ENCODE data around the gene SNED1.

SNED1 gene

DNA sequence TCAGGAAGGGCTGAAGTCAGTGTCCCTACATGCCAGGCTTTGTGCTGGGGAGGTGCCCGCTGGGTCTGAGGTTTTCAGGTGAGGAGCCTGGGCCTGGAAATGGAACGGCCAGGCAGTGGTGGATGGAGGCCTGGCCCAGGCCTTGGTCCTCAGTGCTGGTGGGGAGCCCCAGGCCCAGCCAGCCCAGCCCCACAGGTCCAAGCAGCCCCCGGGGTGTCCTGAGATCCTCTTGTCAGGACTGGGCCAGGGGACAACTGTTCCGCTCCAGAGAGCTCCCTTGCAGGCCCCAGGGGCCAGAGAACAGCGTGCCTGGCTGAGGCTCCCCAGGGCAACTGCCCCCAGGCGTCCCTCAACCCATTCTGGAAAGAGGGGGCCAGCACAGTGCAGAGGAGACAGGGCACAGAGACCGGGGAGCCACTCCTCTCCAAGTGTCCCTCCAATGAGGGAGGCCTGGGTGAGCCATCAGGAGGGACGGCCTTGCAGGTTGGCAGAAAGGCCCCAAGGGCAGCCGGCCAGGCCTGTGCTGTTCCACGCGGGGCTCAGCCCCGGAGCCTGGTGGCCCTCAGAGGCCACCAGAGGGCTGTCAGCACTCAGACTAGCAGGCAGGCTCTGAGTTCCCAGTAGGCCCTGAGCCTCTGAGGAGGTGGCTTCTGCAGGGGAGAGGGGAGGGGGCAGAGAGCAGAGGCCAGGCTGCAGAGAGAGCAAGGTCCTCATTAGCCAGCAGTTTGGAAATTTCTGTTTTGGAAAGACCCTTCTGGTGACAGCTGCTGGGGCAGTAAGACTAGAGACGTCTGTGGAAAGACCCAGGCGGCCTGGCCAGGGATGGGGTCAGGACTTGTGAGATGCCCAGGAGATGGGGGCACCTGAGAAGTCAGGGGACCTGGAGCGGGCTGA lies 29.4 kb upstream of the SNED1 start:
- no peaks in the 10 kb centered on the region for H3K36me3 ChIP-seq

DNA sequence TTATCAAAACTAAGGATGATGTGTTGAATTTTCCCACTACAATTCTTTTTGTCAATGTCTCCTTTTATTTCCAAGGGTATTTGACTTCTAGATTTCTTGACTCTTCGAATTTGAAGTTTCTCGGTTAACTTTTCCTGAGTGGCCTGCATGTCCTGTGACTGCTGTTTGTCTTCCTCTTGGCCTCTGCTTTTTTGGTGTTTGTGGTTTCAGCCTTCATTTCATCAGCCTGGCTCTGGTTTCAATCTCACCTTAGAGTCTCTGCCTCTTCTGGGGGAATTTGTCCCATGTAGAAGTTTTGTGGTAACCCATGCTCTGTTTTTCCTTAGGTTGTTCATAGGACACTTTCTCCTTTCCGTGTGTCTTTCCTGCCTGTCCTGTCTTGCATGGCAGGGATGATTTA lies 28.3 kb upstream of the SNED1 start:
- Histone ChIP-seq H3K27ac (no peak overlapping the region), H3K4me3 (ENCODE audit: low read depth in 1 of 2, low read length in 1 of 2) (no peak overlapping the region), H3K4me1 (ENCODE audit: control insufficient read depth in 1 of 2, insufficient read depth in 1 of 2, low read depth in 1 of 2, low read length in 1 of 2) (peaks cover 0 to 4% of the 10 kb centered on the region in 2 experiments), H3K9me3 (no peaks in the 10 kb centered on the region), H3K36me3 (no peaks in the 10 kb centered on the region), H3K27me3 (peaks cover 11% of the 10 kb centered on the region)
- TF ChIP-seq, protein P1, sequence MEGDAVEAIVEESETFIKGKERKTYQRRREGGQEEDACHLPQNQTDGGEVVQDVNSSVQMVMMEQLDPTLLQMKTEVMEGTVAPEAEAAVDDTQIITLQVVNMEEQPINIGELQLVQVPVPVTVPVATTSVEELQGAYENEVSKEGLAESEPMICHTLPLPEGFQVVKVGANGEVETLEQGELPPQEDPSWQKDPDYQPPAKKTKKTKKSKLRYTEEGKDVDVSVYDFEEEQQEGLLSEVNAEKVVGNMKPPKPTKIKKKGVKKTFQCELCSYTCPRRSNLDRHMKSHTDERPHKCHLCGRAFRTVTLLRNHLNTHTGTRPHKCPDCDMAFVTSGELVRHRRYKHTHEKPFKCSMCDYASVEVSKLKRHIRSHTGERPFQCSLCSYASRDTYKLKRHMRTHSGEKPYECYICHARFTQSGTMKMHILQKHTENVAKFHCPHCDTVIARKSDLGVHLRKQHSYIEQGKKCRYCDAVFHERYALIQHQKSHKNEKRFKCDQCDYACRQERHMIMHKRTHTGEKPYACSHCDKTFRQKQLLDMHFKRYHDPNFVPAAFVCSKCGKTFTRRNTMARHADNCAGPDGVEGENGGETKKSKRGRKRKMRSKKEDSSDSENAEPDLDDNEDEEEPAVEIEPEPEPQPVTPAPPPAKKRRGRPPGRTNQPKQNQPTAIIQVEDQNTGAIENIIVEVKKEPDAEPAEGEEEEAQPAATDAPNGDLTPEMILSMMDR (IDR thresholded peaks at IDR 0.05) = no peak

More for the DNA sequence above, 29.4 kb upstream of the SNED1 start:
- Histone ChIP-seq H3K27me3 (peaks cover 13% of the 10 kb centered on the region), H3K4me3 (ENCODE audit: low read depth in 1 of 2, low read length in 1 of 2) (no peak overlapping the region), H3K27ac (no peak overlapping the region), H3K4me1 (ENCODE audit: control insufficient read depth in 1 of 2, insufficient read depth in 1 of 2, low read depth in 1 of 2, low read length in 1 of 2) (peaks cover 0 to 4% of the 10 kb centered on the region in 2 experiments), H3K9me3 (no peaks in the 10 kb centered on the region)
- TF ChIP-seq, protein P1 (IDR thresholded peaks at IDR 0.05) = no peak

DNA sequence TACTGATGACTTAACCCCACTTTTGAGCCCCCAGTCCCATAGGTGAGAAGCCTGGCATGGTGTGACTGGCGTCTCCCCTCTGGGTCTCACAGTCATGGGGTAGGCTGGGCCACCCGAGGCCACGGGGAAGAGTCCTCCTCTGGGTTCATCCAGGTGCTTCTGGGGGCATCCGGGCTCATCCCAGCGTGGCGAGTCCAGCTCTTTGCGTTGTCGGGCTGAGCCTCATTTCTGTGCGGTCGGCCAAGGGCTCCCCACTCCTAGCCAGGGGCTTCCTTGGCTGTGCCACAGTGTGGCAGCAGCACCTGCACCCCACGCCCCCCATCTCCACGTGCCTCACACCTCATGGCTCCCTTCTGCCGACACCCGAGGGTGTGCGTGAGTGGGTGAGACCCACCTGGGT lies 27.6 kb upstream of the SNED1 start:
- TF ChIP-seq, protein P1 (IDR thresholded peaks at IDR 0.05) = no peak
- no peaks in the 10 kb centered on the region for H3K36me3 ChIP-seq
- no peak overlapping the region for H3K4me3 ChIP-seq (ENCODE audit: low read depth in 1 of 2, low read length in 1 of 2)
- no peak overlapping the region for H3K27ac ChIP-seq
- no peaks in the 10 kb centered on the region for H3K9me3 ChIP-seq
- H3K27me3 ChIP-seq = peaks cover 9% of the 10 kb centered on the region
- H3K4me1 ChIP-seq (ENCODE audit: control insufficient read depth in 1 of 2, insufficient read depth in 1 of 2, low read depth in 1 of 2, low read length in 1 of 2) = no peaks in the 10 kb centered on the region

DNA sequence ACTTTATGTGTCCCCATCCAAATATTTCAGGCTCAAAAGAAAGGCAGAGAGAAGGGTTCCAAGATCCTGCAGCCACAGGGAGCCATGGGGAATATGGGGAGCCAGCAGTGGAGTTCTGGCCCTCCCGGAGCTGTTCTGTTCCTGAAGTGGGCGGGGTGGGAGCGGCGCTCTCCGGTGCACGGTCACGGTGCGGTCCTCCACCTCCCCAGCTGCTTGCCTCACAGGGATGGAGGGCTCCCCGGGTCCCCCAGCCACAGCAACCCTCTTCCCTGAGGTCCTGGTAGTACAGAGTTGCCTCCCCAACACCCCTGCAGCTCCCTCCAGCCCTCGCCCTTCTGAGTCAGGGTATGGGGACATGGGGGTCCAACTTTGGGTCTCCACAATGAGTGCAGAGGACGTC lies 26.2 kb upstream of the SNED1 start:
- no peaks in the 10 kb centered on the region for H3K9me3 ChIP-seq

DNA sequence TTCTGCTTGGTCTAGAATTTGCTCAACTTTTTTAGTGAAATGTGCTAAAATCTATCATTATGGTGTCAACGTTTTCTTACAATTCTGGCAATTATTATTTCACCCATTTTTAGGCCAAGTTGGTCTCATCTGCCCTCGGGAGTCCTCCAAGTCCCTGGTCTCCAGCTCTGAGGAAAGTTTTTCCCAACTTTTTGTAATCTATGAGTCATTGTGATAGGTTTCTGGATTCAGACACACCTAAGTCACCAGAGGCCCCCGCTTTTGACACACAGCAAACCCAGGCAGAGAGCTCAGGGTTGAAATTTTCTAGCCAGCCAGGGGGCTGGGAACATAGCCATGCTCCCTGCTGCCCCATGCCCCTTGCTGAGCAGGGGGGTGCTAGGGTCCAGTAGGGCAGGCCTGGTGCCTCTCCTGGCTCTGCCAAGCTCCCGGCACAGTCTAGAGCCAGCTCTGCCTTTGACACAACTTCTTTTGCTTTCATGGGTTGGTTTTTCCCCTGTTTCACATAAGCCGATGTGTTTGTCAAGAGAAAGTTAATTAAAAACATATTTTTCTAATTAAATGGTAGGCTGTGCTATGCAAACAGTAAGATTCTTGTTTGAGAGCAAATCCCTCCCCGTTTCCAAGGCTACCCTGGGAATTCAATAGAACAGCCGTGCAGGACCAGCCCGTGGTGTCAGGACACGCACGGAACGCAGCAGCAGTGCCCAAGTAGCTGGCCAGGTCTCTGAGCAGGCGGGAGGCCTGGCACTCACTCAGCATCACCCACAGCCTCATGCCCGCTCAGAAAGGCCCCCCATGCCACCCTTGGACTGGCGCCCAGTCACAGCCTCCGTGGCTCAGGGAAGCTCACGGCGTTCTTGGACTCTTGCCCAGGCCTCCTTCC lies 25.5 kb upstream of the SNED1 start:
- no peak overlapping the region for H3K4me3 ChIP-seq (ENCODE audit: low read depth in 1 of 2, low read length in 1 of 2)
- H3K27ac ChIP-seq = no peak overlapping the region
- H3K36me3 ChIP-seq = no peaks in the 10 kb centered on the region
- TF ChIP-seq, protein P1 (IDR thresholded peaks at IDR 0.05) = no peak
- H3K9me3 ChIP-seq = no peaks in the 10 kb centered on the region
- no peaks in the 10 kb centered on the region for H3K4me1 ChIP-seq (ENCODE audit: control insufficient read depth in 1 of 2, insufficient read depth in 1 of 2, low read depth in 1 of 2, low read length in 1 of 2)
- H3K27me3 ChIP-seq = peaks cover 9% of the 10 kb centered on the region

More for the DNA sequence above, 26.2 kb upstream of the SNED1 start:
- Histone ChIP-seq H3K27me3 (peaks cover 9% of the 10 kb centered on the region), H3K36me3 (no peaks in the 10 kb centered on the region), H3K4me1 (ENCODE audit: control insufficient read depth in 1 of 2, insufficient read depth in 1 of 2, low read depth in 1 of 2, low read length in 1 of 2) (no peaks in the 10 kb centered on the region), H3K4me3 (ENCODE audit: low read depth in 1 of 2, low read length in 1 of 2) (no peak overlapping the region), H3K27ac (no peak overlapping the region)
- TF ChIP-seq, protein P1 (IDR thresholded peaks at IDR 0.05) = no peak

All from neutrophil (primary cell).